SK-N-SH (cell line): ENCODE results near the gene TMEM198. TPM values are rescaled to one million over a fixed set of nuclear protein-coding genes. Genes with fewer than 3 reads are reported as not detected.

Source experiments
- CTCF ChIA-PET: fragments of 300-600, 350-600 bp; formaldehyde crosslinking; extraction: SDS; loops from one replicate; lab custom pipeline; 2021; lab: Yijun Ruan, JAX
- POLR2A ChIA-PET: fragments of 350-600 bp; sonication (Branson Sonifier 250); formaldehyde crosslinking; extraction: SDS; loops from one replicate; lab custom pipeline; 2020; ENCODE audit warnings: antibody characterized with exemption, inconsistent platforms; lab: Yijun Ruan, JAX
- DNase-seq: peaks from one replicate; pipeline ENCODE4 v3.0.0; 2012
- H2AFZ ChIP-seq: fragments of 200-600 bp; sonication (generic); 2 replicates; pipeline ENCODE4 v1.8.1; 2016; ENCODE audit warnings: antibody characterized with exemption, mild to moderate bottlenecking, low read depth
- H3F3A ChIP-seq: fragments of 200-600 bp; sonication (generic); replicated peaks from 2 replicates; pipeline ENCODE3; 2016; ENCODE audit warnings: antibody characterized with exemption, mild to moderate bottlenecking; ENCODE audit not compliant: insufficient read depth
- H3K27ac ChIP-seq, 2 experiments: fragments of 200-500 bp in 1 of 2; fragments of 200-600 bp in 1 of 2; sonication (Bioruptor generic) in 1 of 2; sonication (generic), shearing (Covaris generic) in 1 of 2; 2 replicates each; pipeline versions ENCODE4 v1.5.1 to v1.6.1; 2014 to 2016; ENCODE audit warnings: low read depth in 2 of 2, inconsistent platforms in 1 of 2, low read length in 1 of 2, mild to moderate bottlenecking in 1 of 2, mixed read lengths in 1 of 2
- H3K27me3 ChIP-seq: fragments of 200-600 bp; sonication (generic), shearing (Covaris generic); 2 replicates; pipeline ENCODE4 v1.6.1; 2016; ENCODE audit warnings: mixed run types; ENCODE audit not compliant: insufficient read depth
- H3K36me3 ChIP-seq, 2 experiments: fragments of 200-500 bp in 1 of 2; fragments of 200-600 bp in 1 of 2; sonication (Bioruptor generic) in 1 of 2; sonication (generic) in 1 of 2; replicated peaks in 1 of 2; 2 replicates each; pipeline versions ENCODE3 to v1.5.1; 2014 to 2016; ENCODE audit warnings: low read length in 1 of 2, mild to moderate bottlenecking in 1 of 2; ENCODE audit not compliant: insufficient read depth in 2 of 2, control insufficient read depth in 1 of 2
- H3K4me1 ChIP-seq, 2 experiments: fragments of 200-500 bp in 1 of 2; fragments of 200-600 bp in 1 of 2; sonication (Bioruptor generic) in 1 of 2; sonication (generic), shearing (Covaris generic) in 1 of 2; 2 replicates each; pipeline versions ENCODE4 v1.5.1 to v1.6.1; 2014 to 2016; ENCODE audit warnings: low read depth in 1 of 2, low read length in 1 of 2, mixed run types in 1 of 2; ENCODE audit not compliant: insufficient read depth in 2 of 2, control insufficient read depth in 1 of 2
- H3K4me2 ChIP-seq: fragments of 200-600 bp; sonication (generic), shearing (Covaris generic); 2 replicates; pipeline ENCODE4 v1.6.1; 2017; ENCODE audit warnings: mixed run types
- H3K4me3 ChIP-seq, 2 experiments: fragments of 200-500 bp in 1 of 2; fragments of 200-600 bp in 1 of 2; sonication (Bioruptor generic) in 1 of 2; sonication (generic), shearing (Covaris generic) in 1 of 2; 2 replicates each; pipeline versions ENCODE4 v1.5.1 to v1.8.1; 2014 to 2016; ENCODE audit warnings: low read depth in 2 of 2, inconsistent platforms in 1 of 2, low read length in 1 of 2, mild to moderate bottlenecking in 1 of 2, mixed read lengths in 1 of 2, moderate library complexity in 1 of 2
- H3K79me2 ChIP-seq: fragments of 200-600 bp; sonication (generic); 2 replicates; pipeline ENCODE4 v1.8.1; 2017; ENCODE audit warnings: mild to moderate bottlenecking; ENCODE audit not compliant: insufficient read depth
- H3K9ac ChIP-seq: fragments of 200-600 bp; sonication (generic); 2 replicates; pipeline ENCODE4 v1.6.1; 2017; ENCODE audit warnings: mixed run types
- H3K9me2 ChIP-seq: fragments of 200-600 bp; sonication (generic); 2 replicates; pipeline ENCODE4 v1.6.1; 2017; ENCODE audit warnings: mixed run types
- H3K9me3 ChIP-seq: fragments of 200-600 bp; sonication (generic); 2 replicates; pipeline ENCODE4 v1.6.1; 2017; ENCODE audit warnings: mixed run types, mild to moderate bottlenecking, moderate library complexity
- H4K20me1 ChIP-seq: fragments of 200-600 bp; sonication (generic); 2 replicates; pipeline ENCODE4 v1.6.1; 2017; ENCODE audit warnings: mild to moderate bottlenecking, mixed run types; ENCODE audit not compliant: insufficient read depth
- CHD2 ChIP-seq: fragments of 150-350 bp; IDR thresholded peaks from 2 replicates; pipeline ENCODE4 v1.6.1; 2018; ENCODE audit warnings: low read length; ENCODE audit not compliant: partially characterized antibody
- CTCF ChIP-seq: fragments of 200-600 bp; sonication (generic); IDR thresholded peaks from 2 replicates; pipeline ENCODE4 v1.6.1; 2017; ENCODE audit warnings: antibody characterized with exemption, mild to moderate bottlenecking, moderate library complexity
- ELF1 ChIP-seq: IDR thresholded peaks from 2 replicates; pipeline ENCODE4 v1.4.0; 2012
- POLR2AphosphoS5 ChIP-seq: IDR thresholded peaks from 2 replicates; pipeline ENCODE4 v1.6.1; 2012; ENCODE audit warnings: low read depth, low read length
- RAD21 ChIP-seq: IDR thresholded peaks from 2 replicates; pipeline ENCODE4 v1.6.1; 2012; ENCODE audit warnings: mild to moderate bottlenecking, low read length
- SMC3 ChIP-seq: IDR thresholded peaks from 2 replicates; pipeline ENCODE4 v1.6.1; 2012; ENCODE audit warnings: low read depth, low read length, improper control_type of control experiment
- TAF1 ChIP-seq: IDR thresholded peaks from 2 replicates; pipeline ENCODE4 v1.6.1; 2012; ENCODE audit warnings: low read depth, mild to moderate bottlenecking, low read length, moderate library complexity, borderline replicate concordance
- USF2 ChIP-seq: fragments of 150-350 bp; IDR thresholded peaks from 2 replicates; pipeline ENCODE4 v1.6.1; 2017; ENCODE audit warnings: antibody characterized with exemption, low read length, low read depth, borderline replicate concordance
- WGBS: methylation state at CpG from one replicate; pipeline ENCODE4 v1.1.6; 2017; ENCODE audit warnings: low lambda C conversion rate; 5-methylcytosine and 5-hydroxymethylcytosine counted together
- polyA plus RNA-seq, 3 experiments: library from polyadenylated mRNA; depleted of rRNA; stranded (reverse); fragments of >200 nt; gene quantifications; 2 replicates each; pipeline ENCODE4 v1.2.3, GENCODE V29; 2012
- TF ChIP-seq, protein P1 (sequence below): IDR thresholded peaks from 2 replicates; pipeline ENCODE4; 2012

The TMEM198 gene
- polyA plus RNA-seq, 1 of the 3 experiments (the other 2 are of a cell fraction) = 4.7 TPM

DNA sequence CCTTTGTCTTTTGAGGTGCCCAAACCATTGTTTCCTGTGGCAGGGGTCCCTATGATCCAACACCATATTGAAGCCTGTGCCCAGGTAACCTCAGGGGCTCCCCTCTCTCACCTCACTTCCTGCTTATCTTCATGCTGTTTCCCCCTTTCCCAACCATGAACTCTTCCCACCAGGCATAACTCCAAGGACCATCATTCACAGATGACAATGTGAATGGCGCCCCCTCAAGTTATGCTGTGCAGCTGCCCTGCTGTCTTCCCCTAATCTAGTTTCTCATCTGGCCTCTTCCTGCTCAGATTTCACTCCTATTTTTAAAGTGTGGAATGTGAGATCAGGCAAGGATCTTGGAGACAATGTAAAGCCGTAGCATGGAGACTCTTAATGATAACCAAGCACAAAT lies 43.7 kb upstream of the TMEM198 start:
- Histone ChIP-seq H3K4me1 (peaks cover 16 to 76% of the 10 kb centered on the region in 2 experiments), H3K9me2 (no peaks in the 10 kb centered on the region), H3K36me3 (peaks cover 9 to 12% of the 10 kb centered on the region in 2 experiments), H3K4me2 (peak overlapping the region; percentile 98), H3K9me3 (no peaks in the 10 kb centered on the region), H3F3A (no peaks in the 10 kb centered on the region), H3K27me3 (no peaks in the 10 kb centered on the region), H3K9ac (peak overlapping the region; percentile 90), H3K4me3 (peak overlapping the region in 1 of 2 experiments; percentile 85; a peak in 2 of 4 replicates), H3K27ac (peak overlapping the region in 1 of 2 experiments; percentile 66; a peak in 3 of 4 replicates), H4K20me1 (no peaks in the 10 kb centered on the region), H2AFZ (no peak overlapping the region), H3K79me2 (peaks cover 20% of the 10 kb centered on the region)
- POLR2A ChIA-PET = interaction anchor here (1.3 to 4.6 kb wide), 4 partner anchors 10 to 39 kb away, joined by 3 to 53 read pairs (median 27); partner anchors contain the start of gene ASIC4
- TF ChIP-seq CTCF = peak; percentile 58
- peak; percentile 28 for TF ChIP-seq RAD21
- TF ChIP-seq POLR2AphosphoS5 = no peak
- TF ChIP-seq, protein P1, sequence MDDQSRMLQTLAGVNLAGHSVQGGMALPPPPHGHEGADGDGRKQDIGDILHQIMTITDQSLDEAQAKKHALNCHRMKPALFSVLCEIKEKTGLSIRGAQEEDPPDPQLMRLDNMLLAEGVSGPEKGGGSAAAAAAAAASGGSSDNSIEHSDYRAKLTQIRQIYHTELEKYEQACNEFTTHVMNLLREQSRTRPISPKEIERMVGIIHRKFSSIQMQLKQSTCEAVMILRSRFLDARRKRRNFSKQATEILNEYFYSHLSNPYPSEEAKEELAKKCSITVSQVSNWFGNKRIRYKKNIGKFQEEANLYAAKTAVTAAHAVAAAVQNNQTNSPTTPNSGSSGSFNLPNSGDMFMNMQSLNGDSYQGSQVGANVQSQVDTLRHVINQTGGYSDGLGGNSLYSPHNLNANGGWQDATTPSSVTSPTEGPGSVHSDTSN = peak; percentile 59; the same call in 1 of the 2 replicates
- TF ChIP-seq SMC3 = 0 out of 2 replicates have a peak, but pooled peaks have one; percentile 12
- CTCF ChIA-PET = interaction anchor here (1.0 to 62.1 kb wide), 5 partner anchors 6 to 98 kb away, joined by 3 to 2824 read pairs (median 4); partner anchors contain the start of genes ASIC4, CHPF, GMPPA and TMEM198
- no peak for DNase-seq
- 47% methylated on average over 2 of the region's 2 CpGs for WGBS

GRCh38 chr2:219501849-219502248 lies 42.0 kb upstream of the TMEM198 start:
- POLR2A ChIA-PET = interaction anchor here (0.8 kb wide), 1 partner anchor 10 kb away, joined by 4 read pairs; no protein-coding TSS in a partner anchor
- no peaks in the 10 kb centered on the region for H4K20me1 ChIP-seq
- no peak overlapping the region for H3K4me3 ChIP-seq
- H3K27ac ChIP-seq = peak overlapping the region in 1 of 2 experiments; percentile 81; a peak in 2 of 4 replicates
- no peak overlapping the region for H2AFZ ChIP-seq
- H3K27me3 ChIP-seq = no peaks in the 10 kb centered on the region
- peaks cover 20% of the 10 kb centered on the region for H3K79me2 ChIP-seq
- H3K4me1 ChIP-seq = peaks cover 13 to 82% of the 10 kb centered on the region in 2 experiments
- TF ChIP-seq CHD2 (no peak), USF2 (no peak), TAF1 (no peak), ELF1 (no peak)
- TF ChIP-seq, all 33 proteins: peak for 0
- no peaks in the 10 kb centered on the region for H3F3A ChIP-seq
- no peak for DNase-seq
- H3K36me3 ChIP-seq = peaks cover 12 to 23% of the 10 kb centered on the region in 2 experiments
- H3K4me2 ChIP-seq = no peak overlapping the region
- no peaks in the 10 kb centered on the region for H3K9me2 ChIP-seq
- WGBS = 96% methylated on average over 14 of the region's 14 CpGs
- CTCF ChIA-PET = interaction anchor here (0.6 to 62.1 kb wide), 5 partner anchors 7 to 603 kb away, joined by 3 to 2824 read pairs (median 4); partner anchors contain the start of genes ASIC4, CHPF, GMPPA and TMEM198
- no peak overlapping the region for H3K9ac ChIP-seq
- H3K9me3 ChIP-seq = no peaks in the 10 kb centered on the region
